ENCODE data around the gene PPP1R14B.
A peak's percentile ranks its signal among the peaks of the same experiment; 100 is the strongest.

The PPP1R14B gene

GRCh38 chr11:64286801-64287159 is 40.0 kb upstream of the PPP1R14B start:
- DNase-seq (ENCODE audit: low spot score in 2 of 2): no peak
- Histone ChIP-seq H3K4me1 (peaks cover 14% of the 10 kb centered on the region), H3K4me3 (no peak overlapping the region), H3K36me3 (replicated peaks) (peaks cover 6% of the 10 kb centered on the region; the same call in 1 of the 2 replicates), H3K9me3 (peaks cover 2% of the 10 kb centered on the region; the same call in 1 of the 2 replicates), H3K27me3 (ENCODE audit: low read depth) (peaks cover 16% of the 10 kb centered on the region)
- in situ Hi-C loops (cut with MboI; ENCODE audit: low sequenced_read_pairs): no loop called here

- H3K36me3 ChIP-seq (replicated peaks): peaks cover 6% of the 10 kb centered on the region; the same call in 1 of the 2 replicates
- H3K4me3 ChIP-seq: peak overlapping the region; percentile 77
- H3K9me3 ChIP-seq: peaks cover 2% of the 10 kb centered on the region; the same call in 1 of the 2 replicates
- peaks cover 14% of the 10 kb centered on the region for H3K4me1 ChIP-seq
- peaks cover 11% of the 10 kb centered on the region for H3K27me3 ChIP-seq (ENCODE audit: low read depth)
- in situ Hi-C loops (cut with MboI; ENCODE audit: low sequenced_read_pairs): no loop called here
- no peak for DNase-seq (ENCODE audit: low spot score in 2 of 2)
Measured at GRCh38 chr11:64285885-64286800, 39.4 kb upstream of the PPP1R14B start.

DNA sequence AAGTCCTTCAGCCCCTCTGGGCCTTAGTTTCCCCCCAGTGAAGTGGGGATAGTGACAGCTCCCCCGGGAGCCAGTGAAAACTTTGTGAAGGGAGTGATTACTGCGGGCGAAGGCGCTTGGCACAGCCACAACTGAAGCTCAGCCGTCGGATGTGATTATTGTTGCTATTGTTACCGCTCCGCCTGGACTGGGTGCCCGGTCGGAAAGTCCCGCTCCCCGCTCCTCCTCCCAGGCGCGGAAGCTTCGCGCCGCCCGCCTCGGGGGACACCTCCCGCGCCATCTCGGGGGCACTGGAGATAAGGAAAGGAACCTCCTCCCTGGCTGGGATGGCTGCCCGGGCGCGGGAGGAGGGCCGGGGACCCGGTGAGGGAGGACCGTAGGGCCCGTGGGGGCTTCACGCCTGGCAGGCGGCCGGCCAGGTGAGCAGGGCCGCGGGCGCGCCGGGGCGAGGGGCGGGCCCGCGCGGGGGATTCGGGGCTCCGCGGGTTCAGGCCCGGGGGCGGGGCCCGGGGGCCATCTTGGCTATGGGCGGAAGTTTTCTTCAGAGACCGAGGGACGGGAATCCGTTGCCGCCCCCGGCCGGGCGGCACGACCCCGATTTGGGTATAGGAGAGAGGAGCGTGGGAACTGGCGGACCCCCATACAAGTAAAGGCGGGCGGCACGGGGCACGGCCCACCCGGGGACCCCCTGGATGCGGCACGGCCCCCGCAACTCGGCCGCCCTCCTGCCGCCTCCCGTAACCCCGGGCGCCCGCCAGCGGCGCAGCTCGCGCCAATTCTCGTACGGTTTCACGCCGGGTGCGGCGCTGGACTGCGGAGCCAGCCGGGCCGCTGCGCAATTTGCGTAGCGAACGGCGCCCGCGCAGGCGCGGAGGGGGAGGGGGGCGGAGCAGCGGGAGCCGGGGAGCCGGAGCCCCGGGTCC is 38.5 kb upstream of the PPP1R14B start, which contains the start of gene GPR137:
TSS of gene GPR137 (plus strand) at position 887 of the 923 bp plus-strand sequence. CDS start 677 bp downstream, outside the sequence.
- in situ Hi-C loops (cut with MboI; ENCODE audit: low sequenced_read_pairs): no loop called here

GRCh38 chr11:64284048-64284961 is 37.6 kb upstream of the PPP1R14B start, which contains the start of gene BAD:
Gene BAD, minus strand, starts transcription at chr11:64284665. Its CDS starts 297 bp downstream, at chr11:64284368.
- DNase-seq (ENCODE audit: low spot score in 2 of 2): peak; percentile 86 to 96
- Histone ChIP-seq H3K9me3 (peaks cover 2% of the 10 kb centered on the region; the same call in 1 of the 2 replicates), H3K4me3 (peak within 1 kb of the TSS; percentile 77), H3K4me1 (peaks cover 14% of the 10 kb centered on the region), H3K36me3 (replicated peaks) (peaks cover 6% of the 10 kb centered on the region; the same call in 1 of the 2 replicates), H3K27me3 (ENCODE audit: low read depth) (no peaks in the 10 kb centered on the region)
- in situ Hi-C loops (cut with MboI; ENCODE audit: low sequenced_read_pairs): no loop called here

More for the DNA sequence above, 38.5 kb upstream of the PPP1R14B start, which contains the start of gene GPR137:
- H3K9me3 ChIP-seq: peaks cover 2% of the 10 kb centered on the region; the same call in 1 of the 2 replicates
- peaks cover 2% of the 10 kb centered on the region; the same call in 1 of the 2 replicates for H3K27me3 ChIP-seq (ENCODE audit: low read depth)
- peaks cover 14% of the 10 kb centered on the region for H3K4me1 ChIP-seq
- DNase-seq (ENCODE audit: low spot score in 2 of 2): peak; percentile 55 to 89
- peaks cover 6% of the 10 kb centered on the region; the same call in 1 of the 2 replicates for H3K36me3 ChIP-seq (replicated peaks)
- peak within 1 kb of the TSS; percentile 77 for H3K4me3 ChIP-seq

DNA sequence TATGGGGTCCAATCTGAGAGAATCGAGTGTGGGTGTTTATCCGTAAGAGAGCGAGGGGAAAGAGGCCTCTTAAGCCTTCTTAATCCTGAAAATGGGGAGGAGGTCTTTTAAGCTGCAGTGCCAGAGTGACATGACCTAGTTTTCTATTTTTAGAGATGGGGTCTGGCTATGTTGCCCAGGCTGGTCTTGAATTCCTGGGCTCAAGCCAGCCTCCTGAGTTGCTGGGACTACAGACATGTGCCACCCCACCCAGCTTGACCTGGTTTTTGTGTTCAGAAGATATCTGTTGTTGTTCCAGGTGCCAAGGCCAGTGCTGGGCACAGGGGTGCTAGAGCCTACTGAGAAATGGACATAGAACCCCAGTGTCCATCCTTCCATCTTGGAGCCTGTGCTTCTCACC is 36.3 kb upstream of the PPP1R14B start:
- in situ Hi-C loops (cut with MboI; ENCODE audit: low sequenced_read_pairs): no loop called here
- Histone ChIP-seq H3K4me3 (no peak overlapping the region), H3K36me3 (replicated peaks) (peaks cover 9% of the 10 kb centered on the region; the same call in 1 of the 2 replicates), H3K9me3 (peaks cover 2% of the 10 kb centered on the region; the same call in 1 of the 2 replicates), H3K27me3 (ENCODE audit: low read depth) (no peaks in the 10 kb centered on the region), H3K4me1 (peaks cover 14% of the 10 kb centered on the region)
- DNase-seq (ENCODE audit: low spot score in 2 of 2): no peak

- no peaks in the 10 kb centered on the region for H3K27me3 ChIP-seq (ENCODE audit: low read depth)
- peaks cover 17% of the 10 kb centered on the region; the same call in 1 of the 2 replicates for H3K36me3 ChIP-seq (replicated peaks)
- no peak overlapping the region for H3K4me3 ChIP-seq
- in situ Hi-C loops (cut with MboI; ENCODE audit: low sequenced_read_pairs): no loop called here
- no peak for DNase-seq (ENCODE audit: low spot score in 2 of 2)
- peaks cover 14% of the 10 kb centered on the region for H3K4me1 ChIP-seq
- H3K9me3 ChIP-seq: peaks cover 2% of the 10 kb centered on the region; the same call in 1 of the 2 replicates
Measured at GRCh38 chr11:64281957-64282770, 35.4 kb upstream of the PPP1R14B start.

GRCh38 chr11:64278576-64279190 is 31.9 kb upstream of the PPP1R14B start:
- no peaks in the 10 kb centered on the region for H3K27me3 ChIP-seq (ENCODE audit: low read depth)
- DNase-seq (ENCODE audit: low spot score in 2 of 2): no peak
- no peak overlapping the region for H3K4me3 ChIP-seq
- H3K36me3 ChIP-seq (replicated peaks): peaks cover 27% of the 10 kb centered on the region
- in situ Hi-C loops (cut with MboI; ENCODE audit: low sequenced_read_pairs): no loop called here
- H3K4me1 ChIP-seq: peaks cover 3% of the 10 kb centered on the region; the same call in 1 of the 2 replicates
- H3K9me3 ChIP-seq: no peaks in the 10 kb centered on the region

DNA sequence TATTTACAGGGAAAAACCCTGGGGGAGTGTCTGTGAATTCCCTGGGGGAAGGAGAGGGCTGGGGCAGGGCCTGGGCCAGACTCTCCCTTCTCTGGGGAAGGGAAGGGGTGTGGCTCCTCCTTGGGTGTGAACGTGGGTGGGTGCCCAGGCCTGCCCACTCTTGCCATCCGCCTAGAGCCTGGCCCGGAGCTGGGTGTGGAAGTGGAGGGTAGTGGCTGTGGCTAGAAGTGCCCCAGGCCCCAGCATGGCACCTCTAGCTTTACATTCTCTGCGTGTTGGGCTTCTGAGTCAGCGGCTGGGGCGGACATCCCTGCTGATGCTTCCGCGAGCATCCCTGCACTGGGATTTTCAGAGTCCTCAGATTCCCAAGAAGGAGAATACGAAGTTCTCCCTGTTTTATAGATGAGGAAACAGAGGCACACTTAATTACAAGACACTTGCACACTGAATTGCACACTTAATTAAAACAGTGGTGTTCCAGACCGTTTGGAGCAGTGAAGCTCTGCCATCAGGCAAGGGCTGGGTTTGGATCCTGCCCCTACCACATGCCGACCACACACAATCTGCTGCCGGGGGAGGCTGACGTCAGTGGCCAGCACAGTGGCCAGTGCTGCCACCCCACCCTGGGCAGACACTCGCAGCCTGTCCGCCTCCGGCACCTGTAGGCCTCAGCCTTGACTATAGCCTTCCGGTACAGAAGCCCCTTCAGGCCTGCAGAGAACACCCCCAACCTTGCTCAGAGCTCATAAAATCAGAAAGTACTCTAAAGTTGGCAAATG is 30.1 kb upstream of the PPP1R14B start:
- Histone ChIP-seq H3K36me3 (replicated peaks) (peaks cover 28% of the 10 kb centered on the region), H3K4me1 (no peaks in the 10 kb centered on the region), H3K9me3 (no peaks in the 10 kb centered on the region), H3K27me3 (ENCODE audit: low read depth) (no peaks in the 10 kb centered on the region), H3K4me3 (no peak overlapping the region)
- no peak for DNase-seq (ENCODE audit: low spot score in 2 of 2)
- in situ Hi-C loops (cut with MboI; ENCODE audit: low sequenced_read_pairs): no loop called here

- H3K36me3 ChIP-seq (replicated peaks): peaks cover 28% of the 10 kb centered on the region
- in situ Hi-C loops (cut with MboI; ENCODE audit: low sequenced_read_pairs): no loop called here
- H3K4me1 ChIP-seq: no peaks in the 10 kb centered on the region
- H3K9me3 ChIP-seq: no peaks in the 10 kb centered on the region
- no peaks in the 10 kb centered on the region for H3K27me3 ChIP-seq (ENCODE audit: low read depth)
- no peak for DNase-seq (ENCODE audit: low spot score in 2 of 2)
- H3K4me3 ChIP-seq: no peak overlapping the region
Measured at GRCh38 chr11:64275841-64276240, 29.1 kb upstream of the PPP1R14B start.

- in situ Hi-C loops (cut with MboI; ENCODE audit: low sequenced_read_pairs): no loop called here
- no peaks in the 10 kb centered on the region for H3K9me3 ChIP-seq
- H3K27me3 ChIP-seq (ENCODE audit: low read depth): no peaks in the 10 kb centered on the region
- H3K4me3 ChIP-seq: no peak overlapping the region
- H3K4me1 ChIP-seq: no peaks in the 10 kb centered on the region
- DNase-seq (ENCODE audit: low spot score in 2 of 2): no peak
- H3K36me3 ChIP-seq (replicated peaks): peaks cover 28% of the 10 kb centered on the region
Measured at GRCh38 chr11:64275031-64275800, 28.5 kb upstream of the PPP1R14B start.

Measured in HAP-1 (cell line).